ENCODE data around the gene CCDC127.

The CCDC127 gene

DNA sequence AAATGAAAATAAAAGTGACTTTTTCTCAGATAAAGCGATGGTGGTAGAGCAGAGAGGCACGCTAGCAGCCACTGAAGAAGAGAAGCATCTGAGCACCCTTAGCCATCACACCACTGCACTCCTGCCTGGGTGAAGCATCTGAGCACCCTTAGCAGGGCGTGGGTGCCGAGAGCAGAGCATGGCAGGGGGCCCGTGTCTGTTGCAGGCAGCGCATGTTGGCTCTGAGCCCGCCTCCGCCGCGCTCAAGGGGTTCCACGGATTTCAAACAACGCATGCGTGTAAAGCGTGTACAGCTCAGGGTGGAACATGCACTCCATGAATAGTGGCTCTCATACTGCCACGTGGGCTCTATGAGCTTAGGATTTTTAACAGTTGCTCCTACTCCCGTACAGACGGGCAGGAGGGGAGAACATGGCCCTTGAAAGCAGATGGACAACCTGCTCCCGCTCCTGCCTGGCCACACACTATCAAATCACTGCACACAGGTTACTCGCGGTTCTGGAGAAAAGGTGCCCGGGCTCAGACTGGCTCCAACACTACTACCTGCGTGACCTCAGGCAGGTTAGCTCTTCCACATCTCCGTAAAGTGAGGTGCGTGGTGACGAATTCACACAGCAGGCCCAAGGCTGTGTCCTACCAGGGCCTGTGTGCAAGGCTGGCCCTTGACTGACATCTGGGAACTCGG is 14.6 kb downstream of the CCDC127 start:
- peak; percentile 54 for DNase-seq

DNA sequence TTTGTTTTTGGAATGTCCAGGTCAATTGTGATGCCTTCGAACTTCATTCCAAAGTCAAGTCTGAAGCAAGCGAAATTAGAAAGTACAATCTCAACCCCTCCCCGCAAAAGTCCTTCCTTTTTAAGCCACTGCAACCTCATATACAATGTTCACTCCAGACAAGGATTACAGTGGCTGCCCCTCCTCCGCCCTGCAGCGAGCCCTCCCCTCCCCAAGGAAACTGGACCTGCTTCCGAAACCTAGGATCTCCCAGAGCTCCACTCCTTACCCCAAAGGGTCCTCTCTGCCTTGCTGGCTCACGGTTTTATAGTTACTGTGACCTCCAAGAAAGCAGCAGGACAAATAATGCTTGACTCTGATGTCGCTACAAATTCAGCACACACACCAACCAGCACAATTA is 16.3 kb downstream of the CCDC127 start:
- no peak for DNase-seq

DNA sequence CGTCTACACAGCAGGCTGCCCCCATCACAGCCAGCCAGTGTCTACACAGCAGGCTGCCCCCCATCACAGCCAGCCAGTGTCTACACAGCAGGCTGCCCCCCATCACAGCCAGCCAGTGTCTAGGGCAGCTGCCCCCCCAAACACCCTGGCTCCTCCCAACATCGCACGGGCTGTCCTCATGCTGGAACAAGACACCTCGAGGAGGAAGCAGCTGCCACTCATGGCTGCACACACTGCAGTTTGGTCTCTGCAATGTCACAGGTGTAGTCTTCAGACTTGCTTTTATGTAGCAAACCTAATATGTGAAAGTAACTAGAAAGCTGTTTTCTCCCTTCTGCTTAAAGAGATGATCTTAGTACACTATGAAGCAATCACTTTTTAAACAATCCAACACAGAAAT is 17.0 kb downstream of the CCDC127 start:
- DNase-seq, result no peak

- DNase-seq, result no peak
Observed at GRCh38 chr5:199950-200645, 17.9 kb downstream of the CCDC127 start.

- peak; percentile 38 for DNase-seq
Observed at GRCh38 chr5:199197-199949, 18.6 kb downstream of the CCDC127 start.

DNA sequence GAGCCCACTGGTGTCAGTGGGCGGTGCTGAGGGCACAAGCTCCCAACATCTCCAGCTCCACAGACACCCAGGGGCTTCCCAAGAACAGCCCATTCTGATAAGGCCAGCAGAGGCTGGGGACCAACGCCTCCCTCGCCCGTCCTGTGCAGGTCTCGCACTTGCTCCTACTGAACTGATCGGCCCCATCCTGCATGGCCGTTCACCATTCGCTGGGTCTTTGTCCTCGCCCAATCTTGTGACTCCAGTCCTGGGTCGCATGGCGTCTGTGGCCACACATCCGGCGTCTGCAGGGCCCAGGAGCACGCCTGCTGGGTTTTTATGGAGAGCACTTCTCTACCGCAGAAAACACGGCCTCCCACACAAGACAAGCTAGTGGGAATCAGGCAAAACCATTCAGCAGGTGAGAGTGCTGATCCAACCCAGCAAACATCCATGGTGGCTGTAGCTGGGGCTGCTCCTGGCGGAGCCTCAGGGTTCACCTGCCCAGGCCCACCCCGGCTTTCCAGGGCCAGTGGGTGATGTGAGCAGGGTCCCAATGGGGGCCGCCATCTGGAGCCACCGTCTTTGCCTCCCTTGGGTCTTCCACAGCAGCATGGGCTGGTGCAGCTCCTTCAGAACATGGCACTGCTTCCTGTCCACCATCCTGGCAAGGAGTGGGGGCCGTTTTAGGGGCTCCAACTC is 19.3 kb downstream of the CCDC127 start:
- DNase-seq, result peak; percentile 60

GRCh38 chr5:197892-198489 is 20.0 kb downstream of the CCDC127 start:
- DNase-seq, result peak; percentile 43

DNA sequence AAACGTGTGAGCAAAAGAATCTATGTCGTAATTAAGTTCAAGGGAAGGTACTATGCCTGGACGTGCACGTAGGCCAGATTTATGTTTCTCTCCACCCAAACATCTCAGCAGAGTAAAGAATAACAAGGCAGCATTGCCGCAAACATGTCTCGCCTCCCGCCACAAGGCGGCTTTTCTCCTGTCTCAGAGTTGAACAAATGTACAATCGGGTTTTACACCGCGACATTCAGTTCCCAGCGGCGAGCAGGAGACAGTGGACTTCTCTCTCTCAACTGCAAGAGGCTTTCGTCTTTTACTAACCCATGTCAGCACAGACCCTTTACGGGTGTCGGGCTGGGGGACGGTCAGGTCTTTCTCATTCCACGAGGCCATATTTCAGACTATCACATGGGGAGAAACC is 20.9 kb downstream of the CCDC127 start:
- DNase-seq, result peak; percentile 41

DNA sequence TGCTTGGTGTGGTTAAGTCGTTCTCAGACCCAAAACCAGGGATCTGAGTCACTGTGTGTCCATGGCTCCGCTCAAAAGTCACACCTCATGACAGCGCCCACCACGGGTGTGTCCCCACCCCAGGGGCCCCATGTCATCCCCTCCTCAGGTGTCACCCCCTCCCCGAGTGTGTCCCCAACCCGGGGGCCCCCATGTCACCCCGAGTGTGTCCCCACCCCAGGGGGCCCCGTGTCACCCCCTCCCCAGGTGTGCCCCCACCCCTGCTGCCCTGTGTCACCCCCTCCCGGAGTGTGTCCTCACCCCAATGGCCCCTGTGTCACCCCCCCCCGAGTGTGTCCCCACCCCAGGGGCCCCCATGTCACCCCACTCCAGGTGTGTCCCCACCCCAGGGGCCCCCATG is 21.6 kb downstream of the CCDC127 start:
- DNase-seq, result peak; percentile 59

- peak; percentile 64 for DNase-seq
Observed at GRCh38 chr5:195401-196160, 22.4 kb downstream of the CCDC127 start.

- peak; percentile 56 for DNase-seq
Observed at GRCh38 chr5:194603-195209, 23.2 kb downstream of the CCDC127 start.

GRCh38 chr5:194102-194501 is 23.9 kb downstream of the CCDC127 start:
- DNase-seq, result peak; percentile 53

DNA sequence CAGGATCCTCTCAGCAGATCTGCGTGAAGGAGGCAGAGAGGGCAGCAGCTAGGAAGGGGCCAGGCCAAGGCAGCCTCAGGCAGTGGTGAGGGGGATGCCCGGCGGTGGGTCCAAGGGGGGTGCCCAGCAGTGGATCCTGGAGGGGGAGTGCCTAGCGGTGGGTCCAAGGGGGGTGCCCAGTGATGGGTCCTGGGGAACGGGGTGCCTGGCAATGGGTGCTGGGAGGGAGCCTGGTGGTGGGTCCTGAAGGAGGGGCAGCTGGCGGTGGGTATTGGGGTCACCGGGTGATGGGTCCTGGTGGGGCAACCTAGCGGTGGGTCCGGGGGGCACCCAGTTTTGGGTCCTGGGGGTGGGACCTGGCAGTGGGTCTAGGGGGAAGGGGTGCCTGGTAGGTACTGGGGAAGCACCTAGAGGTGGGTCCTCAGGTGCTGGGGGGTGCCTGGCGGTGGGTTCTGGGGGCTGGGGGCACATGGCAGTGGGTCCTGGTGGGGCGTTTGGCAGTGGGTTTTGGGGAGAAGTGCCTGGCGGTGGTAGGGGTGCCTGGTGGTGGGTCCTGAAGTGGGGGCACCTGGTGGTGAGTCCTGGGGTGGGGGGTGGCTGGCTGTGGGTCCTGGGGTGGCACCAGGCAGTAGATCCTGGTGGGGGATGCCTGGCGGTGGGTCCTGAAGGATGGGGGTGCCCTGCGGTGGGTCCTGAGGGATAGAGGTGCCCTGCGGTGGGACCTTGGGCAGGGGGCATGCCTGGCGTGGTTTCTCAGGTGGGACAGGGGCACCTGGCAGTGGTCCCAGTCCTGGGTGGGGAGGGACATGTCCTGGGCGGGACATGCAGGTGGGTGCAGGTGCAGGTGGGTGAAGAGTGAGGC is 24.8 kb downstream of the CCDC127 start:
- DNase-seq, result peak; percentile 60

- DNase-seq, result no peak
Observed at GRCh38 chr5:192691-192969, 25.3 kb downstream of the CCDC127 start.

DNA sequence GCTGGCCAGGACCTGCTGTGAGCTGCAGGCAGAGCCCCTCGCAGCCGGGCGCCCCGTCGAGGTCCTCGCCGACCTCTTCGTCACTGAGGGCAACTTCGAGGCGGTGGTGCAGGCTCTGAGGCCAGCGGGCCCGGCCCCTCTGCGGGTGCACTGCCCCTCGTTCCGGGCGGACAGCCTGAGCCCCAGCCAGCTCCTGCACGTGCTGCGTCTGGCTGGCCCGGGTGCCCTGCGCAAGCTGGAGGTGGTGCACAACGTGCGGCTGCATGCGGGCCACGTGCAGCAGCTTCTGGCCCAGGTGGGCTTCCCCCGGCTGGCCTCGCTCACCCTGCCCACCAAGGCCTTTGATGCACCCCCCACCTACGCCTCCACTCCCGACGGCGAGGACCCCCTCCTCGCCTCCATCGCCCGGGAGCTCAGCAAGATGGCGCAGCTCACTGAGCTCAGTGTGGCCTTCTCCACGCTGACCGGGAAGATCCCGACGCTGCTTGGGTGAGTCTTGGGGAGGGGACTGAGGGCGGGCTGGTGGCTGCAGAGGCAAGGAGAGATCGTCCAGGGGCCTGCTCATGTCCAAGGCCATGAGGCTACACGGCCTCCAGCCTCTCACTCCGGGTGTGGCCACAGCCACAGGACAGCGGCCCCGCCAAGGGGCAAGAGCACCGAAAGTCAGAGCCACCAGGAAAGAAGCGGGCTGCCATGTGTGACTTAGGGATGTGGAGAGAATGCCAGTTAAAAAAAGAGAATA is 25.8 kb downstream of the CCDC127 start:
- DNase-seq, result peak; percentile 34

DNA sequence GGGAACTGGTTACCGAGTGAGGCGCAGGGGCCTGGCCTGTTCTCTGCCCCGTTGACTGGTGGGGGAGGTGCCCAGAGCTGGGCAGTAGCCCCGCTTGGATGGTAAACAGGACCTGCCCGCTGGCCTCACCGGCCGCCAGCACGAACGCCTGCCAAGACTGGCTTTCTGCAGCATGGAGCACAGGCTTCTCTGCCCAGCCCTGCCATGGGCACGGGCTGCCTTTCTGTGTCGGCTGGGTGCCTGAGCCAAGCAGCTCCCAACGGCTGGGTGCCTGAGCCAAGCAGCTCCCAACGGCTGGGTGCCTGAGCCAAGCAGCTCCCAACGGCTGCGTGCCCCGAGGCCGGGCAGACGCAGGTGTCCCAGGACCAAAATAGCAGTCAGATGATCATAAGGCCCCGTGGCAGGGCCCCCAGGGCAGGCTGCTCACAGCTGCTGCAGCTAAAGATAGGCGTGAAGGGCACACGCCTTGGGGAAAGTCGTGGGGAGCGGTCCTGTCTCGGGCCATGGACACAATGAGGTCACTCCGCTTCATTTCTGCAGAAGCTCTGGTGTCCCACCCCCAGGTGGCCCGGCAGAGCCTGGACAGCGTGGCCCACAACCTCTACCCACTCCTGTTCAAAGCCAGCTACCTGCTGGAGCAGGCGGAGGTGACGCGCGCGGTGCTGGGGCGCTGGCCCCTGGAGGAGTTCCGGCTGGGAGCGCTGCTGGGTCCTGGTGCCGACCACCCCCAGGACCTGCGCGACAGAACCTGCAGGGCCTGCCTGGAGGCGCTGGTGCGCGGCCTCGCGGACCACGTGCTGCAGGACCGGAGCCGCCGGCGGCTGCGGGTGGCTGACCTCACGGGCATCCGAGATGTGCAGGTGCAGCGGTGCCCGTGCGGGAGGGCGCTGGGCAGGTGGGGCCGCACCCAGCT is 26.7 kb downstream of the CCDC127 start, which contains the start of gene LRRC14B:
LRRC14B (plus strand) TSS at position 460 of the 913 bp plus-strand sequence; CDS start at position 504, 44 bp downstream.
- no peak for DNase-seq

DNA sequence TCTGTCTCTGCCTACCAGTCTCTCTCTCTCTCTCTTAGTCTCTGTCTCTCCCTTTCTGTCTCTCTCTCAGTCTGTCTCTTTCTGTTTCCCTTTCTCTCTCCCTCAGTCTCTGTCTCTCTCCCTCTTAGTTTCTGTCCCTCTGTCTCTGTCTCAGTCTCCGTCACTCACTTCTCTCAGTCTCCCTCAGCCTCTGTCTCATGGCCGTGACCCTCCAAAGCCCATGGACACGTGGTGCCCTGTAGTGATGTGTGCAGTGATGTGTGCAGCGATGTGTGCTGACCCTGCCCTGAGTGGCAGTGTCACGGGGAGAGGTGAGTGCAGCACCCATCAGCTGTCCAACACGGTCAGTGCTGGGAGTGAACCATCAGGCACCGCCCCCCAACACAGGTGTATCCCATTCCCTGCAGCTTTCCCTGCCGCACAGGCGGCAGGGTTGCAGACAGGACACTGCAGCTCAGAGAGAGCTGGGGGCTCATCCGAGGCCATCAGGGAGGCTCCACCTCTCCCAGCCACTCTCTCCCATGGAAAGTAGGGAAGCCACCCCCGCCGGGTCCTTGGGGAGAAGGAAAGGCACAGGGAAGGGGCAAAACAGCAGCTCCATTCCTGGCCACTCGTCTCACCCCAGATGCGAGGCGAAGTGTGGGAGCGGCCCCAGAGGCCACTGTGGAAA is 27.5 kb downstream of the CCDC127 start:
- peak; percentile 46 for DNase-seq

DNA sequence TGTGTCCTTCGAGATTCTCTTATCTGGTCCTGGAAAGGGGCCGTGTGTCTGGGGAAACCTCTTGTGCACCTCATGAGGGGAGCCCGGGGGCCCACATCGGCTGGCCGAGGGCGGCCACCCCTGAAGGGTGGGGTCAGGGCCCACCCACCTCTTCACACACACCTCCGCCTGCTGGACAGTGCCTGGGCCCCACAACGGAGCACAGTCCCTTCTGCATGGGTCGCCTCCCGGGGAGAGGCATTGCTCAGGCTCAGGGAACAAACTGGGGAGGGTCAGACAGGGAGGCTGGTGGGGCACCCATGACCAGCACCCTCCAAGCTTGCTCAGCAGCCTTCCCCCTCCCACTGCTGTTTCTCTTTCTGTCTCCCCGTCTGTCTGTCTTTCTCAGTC is 28.0 kb downstream of the CCDC127 start:
- peak; percentile 58 for DNase-seq

Measured in activated effector memory CD4-positive, alpha-beta T cell treated with anti-CD3 and anti-CD28 coated beads, Interleukin-2, amount 50 U/mL, for 16 hours (primary cell).